Lung (tissue), 12 donors: Measurements from ENCODE around the gene ZNF488. TPM values are rescaled to one million over a fixed set of nuclear protein-coding genes. Genes with fewer than 3 reads are reported as not detected.
A peak's percentile ranks its signal among the peaks of the same experiment; 100 is the strongest.

Experiments
- ATAC-seq: fragments of 200-7000 bp; cut with Tn5 transposase; one replicate; pipeline ENCODE4 v1.9.1; 2020; ENCODE audit warnings: moderate number of reproducible peaks; ENCODE audit not compliant: insufficient read depth, low FRiP score
- DNase-seq, 3 donors: peaks; one replicate each; pipeline ENCODE4 v3.0.0-alpha.2; 2013 to 2017
- H3K27ac ChIP-seq, 2 donors: one replicate each; pipeline ENCODE4 v1.5.1; 2013; ENCODE audit warnings: mild to moderate bottlenecking in 2 of 2, moderate library complexity in 2 of 2, control low read depth in 1 of 2, inconsistent platforms in 1 of 2, low read depth in 1 of 2, low read length in 1 of 2
- H3K27me3 ChIP-seq, 3 donors: one replicate each; pipeline ENCODE4 v1.5.1; 2013; ENCODE audit warnings: low read length in 2 of 3; ENCODE audit not compliant: control insufficient read depth in 3 of 3, insufficient read depth in 3 of 3
- H3K36me3 ChIP-seq, 4 donors: one replicate each; pipeline ENCODE4 v1.5.1; 2013; ENCODE audit warnings: low read length in 4 of 4, mild to moderate bottlenecking in 1 of 4, moderate library complexity in 1 of 4; ENCODE audit not compliant: control insufficient read depth in 4 of 4, insufficient read depth in 4 of 4
- H3K4me1 ChIP-seq, 5 donors: one replicate each; pipeline ENCODE4 v1.5.1; 2013; ENCODE audit warnings: low read length in 5 of 5, mild to moderate bottlenecking in 2 of 5, moderate library complexity in 1 of 5; ENCODE audit not compliant: control insufficient read depth in 5 of 5, insufficient read depth in 5 of 5
- H3K4me3 ChIP-seq: one replicate; pipeline ENCODE4 v1.5.1; 2013; ENCODE audit warnings: mild to moderate bottlenecking, control low read depth, moderate library complexity
- H3K9ac ChIP-seq, 2 donors: one replicate each; pipeline ENCODE4 v1.5.1; 2013; ENCODE audit warnings: low read length in 2 of 2, control low read depth in 1 of 2; ENCODE audit not compliant: insufficient read depth in 1 of 2
- H3K9me3 ChIP-seq, 4 donors: one replicate each; pipeline ENCODE4 v1.5.1; 2013; ENCODE audit warnings: low read length in 3 of 4, mild to moderate bottlenecking in 1 of 4, moderate library complexity in 1 of 4; ENCODE audit not compliant: control insufficient read depth in 4 of 4, insufficient read depth in 3 of 4
- WGBS, 2 donors: extraction: QIAGEN DNeasy Blood & Tissue Kit; methylation state at CpG; one replicate each; pipeline ENCODE4 v1.1.7; 2013; 5-methylcytosine and 5-hydroxymethylcytosine counted together
- polyA plus RNA-seq, 2 donors: library from polyadenylated mRNA; stranded (reverse); fragments of 200-250 nt; gene quantifications; one replicate each; pipeline ENCODE4 v1.2.1, GENCODE V29; 2013
- total RNA-seq, 2 donors: library from RNA; depleted of rRNA in 1 of 2; stranded (reverse); fragments of >200 nt in 1 of 2; gene quantifications; one replicate each; pipeline ENCODE4 v1.2.1, GENCODE V29; 2014 to 2021
- TF ChIP-seq, protein P1 (sequence below): IDR thresholded peaks from 2 replicates; pipeline ENCODE4 v1.5.1; 2012; ENCODE audit warnings: mild to moderate bottlenecking; ENCODE audit errors: control extremely low read depth, extremely low read depth
- donor health status: control.
- donor health status: control.
- donor health status: Bipolar disorder and iron deficiency.
- donor health status: healthy.
- donor health status: DM: yes; HTN: yes; CAD: no.

Gene ZNF488
- total and polyA plus RNA-seq, 4 donors, result 0.15 to 0.64 (median 0.42) TPM

DNA sequence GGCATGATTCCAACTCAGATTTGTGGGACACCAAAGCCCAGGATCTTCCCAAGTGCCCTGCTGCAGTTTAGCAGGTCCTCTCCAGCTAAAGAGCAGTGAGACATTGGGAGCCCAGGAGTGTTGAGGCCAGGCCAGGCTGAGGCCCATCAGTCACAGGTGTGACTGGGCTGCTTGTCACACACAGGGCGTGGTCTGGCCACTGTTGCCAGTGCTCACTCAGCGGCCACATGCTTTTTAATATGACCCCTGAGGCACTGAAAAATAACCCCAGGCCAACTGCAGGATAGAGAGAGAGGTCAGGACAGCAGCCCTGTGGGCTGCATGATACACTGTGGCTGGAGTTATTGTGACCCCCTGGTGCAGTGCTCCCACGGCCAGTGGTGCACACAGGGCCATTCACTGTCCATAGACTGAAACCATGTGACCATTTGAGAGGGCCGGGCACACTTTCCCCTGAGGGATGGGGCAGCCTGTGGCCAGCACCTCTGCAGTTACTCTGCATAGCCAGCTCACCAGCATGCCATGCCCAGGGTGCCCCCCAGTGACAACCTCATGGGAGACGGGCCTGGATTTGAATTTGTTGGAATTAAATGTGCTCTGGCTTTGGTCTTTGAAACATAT is 57.7 kb downstream of the ZNF488 start:
- peaks cover 0 to 2% (median 0%) of the 10 kb centered on the region in 4 donors for H3K9me3 ChIP-seq
- no peak overlapping the region for H3K9ac ChIP-seq
- DNase-seq, result no peak
- TF ChIP-seq, protein P1, sequence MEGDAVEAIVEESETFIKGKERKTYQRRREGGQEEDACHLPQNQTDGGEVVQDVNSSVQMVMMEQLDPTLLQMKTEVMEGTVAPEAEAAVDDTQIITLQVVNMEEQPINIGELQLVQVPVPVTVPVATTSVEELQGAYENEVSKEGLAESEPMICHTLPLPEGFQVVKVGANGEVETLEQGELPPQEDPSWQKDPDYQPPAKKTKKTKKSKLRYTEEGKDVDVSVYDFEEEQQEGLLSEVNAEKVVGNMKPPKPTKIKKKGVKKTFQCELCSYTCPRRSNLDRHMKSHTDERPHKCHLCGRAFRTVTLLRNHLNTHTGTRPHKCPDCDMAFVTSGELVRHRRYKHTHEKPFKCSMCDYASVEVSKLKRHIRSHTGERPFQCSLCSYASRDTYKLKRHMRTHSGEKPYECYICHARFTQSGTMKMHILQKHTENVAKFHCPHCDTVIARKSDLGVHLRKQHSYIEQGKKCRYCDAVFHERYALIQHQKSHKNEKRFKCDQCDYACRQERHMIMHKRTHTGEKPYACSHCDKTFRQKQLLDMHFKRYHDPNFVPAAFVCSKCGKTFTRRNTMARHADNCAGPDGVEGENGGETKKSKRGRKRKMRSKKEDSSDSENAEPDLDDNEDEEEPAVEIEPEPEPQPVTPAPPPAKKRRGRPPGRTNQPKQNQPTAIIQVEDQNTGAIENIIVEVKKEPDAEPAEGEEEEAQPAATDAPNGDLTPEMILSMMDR, result no peak
- no peak for ATAC-seq
- no peak overlapping the region for H3K27ac ChIP-seq
- H3K4me1 ChIP-seq, result peaks cover 0 to 26% (median 4%) of the 10 kb centered on the region in 5 donors
- 71 to 93% methylated on average over 5 of the region's 5 CpGs for WGBS, 2 donors
- H3K27me3 ChIP-seq, result no peaks in the 10 kb centered on the region
- H3K4me3 ChIP-seq, result no peak overlapping the region
- H3K36me3 ChIP-seq, result no peaks in the 10 kb centered on the region

DNA sequence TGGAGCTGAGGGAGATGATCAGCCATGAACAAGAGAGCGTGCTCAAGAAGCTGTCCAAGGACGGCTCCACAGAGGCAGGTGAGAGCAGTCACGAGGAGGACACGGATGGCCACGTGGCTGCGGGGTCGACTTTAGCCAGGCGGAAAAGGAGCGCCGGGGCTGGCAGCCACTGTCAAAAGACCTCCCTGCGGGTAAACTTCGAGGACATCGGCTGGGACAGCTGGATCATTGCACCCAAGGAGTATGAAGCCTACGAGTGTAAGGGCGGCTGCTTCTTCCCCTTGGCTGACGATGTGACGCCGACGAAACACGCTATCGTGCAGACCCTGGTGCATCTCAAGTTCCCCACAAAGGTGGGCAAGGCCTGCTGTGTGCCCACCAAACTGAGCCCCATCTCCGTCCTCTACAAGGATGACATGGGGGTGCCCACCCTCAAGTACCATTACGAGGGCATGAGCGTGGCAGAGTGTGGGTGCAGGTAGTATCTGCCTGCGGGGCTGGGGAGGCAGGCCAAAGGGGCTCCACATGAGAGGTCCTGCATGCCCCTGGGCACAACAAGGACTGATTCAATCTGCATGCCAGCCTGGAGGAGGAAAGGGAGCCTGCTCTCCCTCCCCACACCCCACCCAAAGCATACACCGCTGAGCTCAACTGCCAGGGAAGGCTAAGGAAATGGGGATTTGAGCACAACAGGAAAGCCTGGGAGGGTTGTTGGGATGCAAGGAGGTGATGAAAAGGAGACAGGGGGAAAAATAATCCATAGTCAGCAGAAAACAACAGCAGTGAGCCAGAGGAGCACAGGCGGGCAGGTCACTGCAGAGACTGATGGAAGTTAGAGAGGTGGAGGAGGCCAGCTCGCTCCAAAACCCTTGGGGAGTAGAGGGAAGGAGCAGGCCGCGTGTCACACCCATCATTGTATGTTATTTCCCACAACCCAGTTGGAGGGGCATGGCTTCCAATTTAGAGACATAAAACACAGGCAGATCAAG is 58.5 kb downstream of the ZNF488 start:
- ATAC-seq (no peak), DNase-seq (peak in 1 of 3 donors; percentile 10)
- peaks cover 0 to 31% (median 4%) of the 10 kb centered on the region in 5 donors for H3K4me1 ChIP-seq
- no peak overlapping the region for H3K4me3 ChIP-seq
- H3K27ac ChIP-seq, result no peak overlapping the region
- WGBS, 2 donors, result 94% methylated on average over 30 of the region's 30 CpGs
- H3K9ac ChIP-seq, result no peak overlapping the region
- TF ChIP-seq, protein P1, result no peak
- no peaks in the 10 kb centered on the region for H3K36me3 ChIP-seq
- peaks cover 0 to 2% (median 0%) of the 10 kb centered on the region in 4 donors for H3K9me3 ChIP-seq
- H3K27me3 ChIP-seq, result no peaks in the 10 kb centered on the region

DNA sequence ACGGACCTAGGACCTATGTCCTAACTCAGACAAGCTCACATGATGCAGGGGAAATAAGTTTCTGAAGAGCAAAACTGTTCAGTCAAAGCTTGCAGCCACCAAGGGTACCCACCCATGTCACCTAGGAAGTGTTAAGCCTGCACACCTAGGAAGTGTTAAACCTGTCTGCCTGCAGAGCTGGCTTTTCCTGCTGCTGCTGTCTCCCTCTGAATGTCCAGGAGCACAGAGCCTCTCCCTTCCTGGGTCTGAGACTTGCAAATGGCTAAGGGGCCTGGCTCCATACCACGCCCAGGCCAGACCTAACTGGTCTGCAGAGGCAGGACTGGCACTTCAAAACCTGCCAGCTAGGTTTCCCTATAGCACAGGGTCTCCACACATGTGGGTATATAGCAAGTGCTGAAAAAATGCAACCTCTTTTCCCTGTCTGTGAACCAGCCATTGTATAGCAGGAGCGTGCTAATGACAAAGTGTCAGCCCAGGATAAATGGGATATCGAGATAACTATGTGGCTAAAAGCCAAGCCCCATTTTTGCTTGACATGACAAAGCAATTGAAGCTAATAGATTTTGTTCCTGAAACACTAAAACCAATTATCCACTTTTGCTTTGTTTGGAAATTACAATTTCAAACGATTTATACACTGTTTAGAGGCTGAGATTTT is 60.3 kb downstream of the ZNF488 start:
- Histone ChIP-seq H3K4me3 (no peak overlapping the region), H3K27ac (no peak overlapping the region), H3K4me1 (peaks cover 0 to 31% (median 4%) of the 10 kb centered on the region in 5 donors), H3K27me3 (no peaks in the 10 kb centered on the region), H3K9ac (no peak overlapping the region), H3K36me3 (no peaks in the 10 kb centered on the region), H3K9me3 (peaks cover 0 to 2% (median 0%) of the 10 kb centered on the region in 4 donors)
- WGBS, 2 donors, result 56 to 71% methylated on average over 5 of the region's 5 CpGs
- no peak for DNase-seq
- TF ChIP-seq, protein P1, result no peak
- ATAC-seq, result no peak
